ENCODE results near the gene MYL1.

Gene MYL1

DNA sequence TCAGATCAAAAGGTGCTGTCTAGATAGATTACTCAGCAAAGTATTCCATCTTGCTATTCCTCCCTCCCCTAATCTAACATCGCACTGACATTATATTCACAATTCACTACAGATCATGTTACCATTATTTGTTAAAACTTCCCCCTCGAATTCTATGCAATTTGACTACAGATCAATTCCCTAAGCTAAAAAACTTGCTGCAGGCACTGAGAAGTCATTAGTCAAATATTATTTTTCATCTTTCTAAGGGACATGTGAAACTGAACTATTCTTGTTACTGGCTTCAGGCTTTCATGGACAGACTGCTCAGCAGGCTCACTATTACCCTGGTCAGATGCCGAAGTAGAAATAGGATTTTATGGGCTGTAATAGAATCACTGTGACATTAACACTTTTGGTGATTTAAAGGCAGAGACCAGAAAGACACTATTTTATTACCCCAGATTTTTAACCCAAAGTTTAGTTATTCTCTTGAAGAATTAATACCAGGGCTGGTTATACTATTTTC lies 15.1 kb downstream of the MYL1 start (continued):
- TF ChIP-seq, protein P1, sequence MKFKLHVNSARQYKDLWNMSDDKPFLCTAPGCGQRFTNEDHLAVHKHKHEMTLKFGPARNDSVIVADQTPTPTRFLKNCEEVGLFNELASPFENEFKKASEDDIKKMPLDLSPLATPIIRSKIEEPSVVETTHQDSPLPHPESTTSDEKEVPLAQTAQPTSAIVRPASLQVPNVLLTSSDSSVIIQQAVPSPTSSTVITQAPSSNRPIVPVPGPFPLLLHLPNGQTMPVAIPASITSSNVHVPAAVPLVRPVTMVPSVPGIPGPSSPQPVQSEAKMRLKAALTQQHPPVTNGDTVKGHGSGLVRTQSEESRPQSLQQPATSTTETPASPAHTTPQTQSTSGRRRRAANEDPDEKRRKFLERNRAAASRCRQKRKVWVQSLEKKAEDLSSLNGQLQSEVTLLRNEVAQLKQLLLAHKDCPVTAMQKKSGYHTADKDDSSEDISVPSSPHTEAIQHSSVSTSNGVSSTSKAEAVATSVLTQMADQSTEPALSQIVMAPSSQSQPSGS (tag by site-specific recombination; IDR thresholded peaks at IDR 0.05; ENCODE audit: low read depth) = no peak
- TF ChIP-seq GLI2 (tag by site-specific recombination; IDR thresholded peaks at IDR 0.05; ENCODE audit: borderline replicate concordance, low read depth) = no peak
- TF ChIP-seq ZSCAN30 (tag by site-specific recombination; IDR thresholded peaks at IDR 0.05) = no peak

DNA sequence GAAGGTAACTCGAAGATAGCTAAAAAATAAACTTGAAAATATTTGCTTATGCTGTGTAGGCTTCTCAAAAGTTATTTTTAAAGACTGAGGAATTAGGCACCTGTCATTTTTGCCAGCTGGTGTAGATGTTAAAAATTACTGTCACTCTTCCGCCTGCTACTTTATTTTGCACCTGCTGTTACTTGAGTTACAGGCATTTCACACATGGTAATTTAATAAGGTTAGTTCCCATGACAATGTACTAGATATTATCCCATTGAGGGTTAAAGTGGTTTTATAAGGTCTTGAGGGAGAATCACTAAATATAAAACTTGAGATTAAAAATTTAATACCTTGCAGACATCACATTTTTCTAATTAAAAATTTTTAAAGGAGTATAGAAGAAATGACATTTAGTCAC lies 26.6 kb downstream of the MYL1 start:
- H3K9me3 ChIP-seq (ENCODE audit: control insufficient read depth, insufficient read depth, low read depth, low read length) = no peaks in the 10 kb centered on the region
- TF ChIP-seq ZNF311 (tag by site-specific recombination; IDR thresholded peaks at IDR 0.05; ENCODE audit: borderline replicate concordance) (no peak), SP7 (tag by site-specific recombination; IDR thresholded peaks at IDR 0.05) (no peak), ZNF701 (tag by site-specific recombination; IDR thresholded peaks at IDR 0.05) (no peak), GLIS1 (tag by site-specific recombination; IDR thresholded peaks at IDR 0.05) (no peak), ZNF133 (tag by site-specific recombination; IDR thresholded peaks at IDR 0.05) (no peak), SCRT2 (tag by site-specific recombination; IDR thresholded peaks at IDR 0.05) (no peak), ZNF19 (tag by site-specific recombination; IDR thresholded peaks at IDR 0.05; ENCODE audit: low read depth) (no peak), ZNF416 (tag by site-specific recombination; IDR thresholded peaks at IDR 0.05) (no peak), ZNF223 (tag by site-specific recombination; IDR thresholded peaks at IDR 0.05) (no peak), ZSCAN23 (tag by site-specific recombination; IDR thresholded peaks at IDR 0.05) (no peak)
- TF ChIP-seq, protein P2, sequence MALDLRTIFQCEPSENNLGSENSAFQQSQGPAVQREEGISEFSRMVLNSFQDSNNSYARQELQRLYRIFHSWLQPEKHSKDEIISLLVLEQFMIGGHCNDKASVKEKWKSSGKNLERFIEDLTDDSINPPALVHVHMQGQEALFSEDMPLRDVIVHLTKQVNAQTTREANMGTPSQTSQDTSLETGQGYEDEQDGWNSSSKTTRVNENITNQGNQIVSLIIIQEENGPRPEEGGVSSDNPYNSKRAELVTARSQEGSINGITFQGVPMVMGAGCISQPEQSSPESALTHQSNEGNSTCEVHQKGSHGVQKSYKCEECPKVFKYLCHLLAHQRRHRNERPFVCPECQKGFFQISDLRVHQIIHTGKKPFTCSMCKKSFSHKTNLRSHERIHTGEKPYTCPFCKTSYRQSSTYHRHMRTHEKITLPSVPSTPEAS (tag by site-specific recombination; IDR thresholded peaks at IDR 0.05) = no peak
- TF ChIP-seq, protein P3, sequence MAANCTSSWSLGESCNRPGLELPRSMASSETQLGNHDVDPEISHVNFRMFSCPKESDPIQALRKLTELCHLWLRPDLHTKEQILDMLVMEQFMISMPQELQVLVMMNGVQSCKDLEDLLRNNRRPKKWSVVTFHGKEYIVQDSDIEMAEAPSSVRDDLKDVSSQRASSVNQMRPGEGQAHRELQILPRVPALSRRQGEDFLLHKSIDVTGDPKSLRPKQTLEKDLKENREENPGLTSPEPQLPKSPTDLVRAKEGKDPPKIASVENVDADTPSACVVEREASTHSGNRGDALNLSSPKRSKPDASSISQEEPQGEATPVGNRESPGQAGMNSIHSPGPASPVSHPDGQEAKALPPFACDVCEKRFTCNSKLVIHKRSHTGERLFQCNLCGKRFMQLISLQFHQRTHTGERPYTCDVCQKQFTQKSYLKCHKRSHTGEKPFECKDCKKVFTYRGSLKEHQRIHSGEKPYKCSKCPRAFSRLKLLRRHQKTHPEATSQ (tag by site-specific recombination; IDR thresholded peaks at IDR 0.05) = no peak
- TF ChIP-seq, protein P4, sequence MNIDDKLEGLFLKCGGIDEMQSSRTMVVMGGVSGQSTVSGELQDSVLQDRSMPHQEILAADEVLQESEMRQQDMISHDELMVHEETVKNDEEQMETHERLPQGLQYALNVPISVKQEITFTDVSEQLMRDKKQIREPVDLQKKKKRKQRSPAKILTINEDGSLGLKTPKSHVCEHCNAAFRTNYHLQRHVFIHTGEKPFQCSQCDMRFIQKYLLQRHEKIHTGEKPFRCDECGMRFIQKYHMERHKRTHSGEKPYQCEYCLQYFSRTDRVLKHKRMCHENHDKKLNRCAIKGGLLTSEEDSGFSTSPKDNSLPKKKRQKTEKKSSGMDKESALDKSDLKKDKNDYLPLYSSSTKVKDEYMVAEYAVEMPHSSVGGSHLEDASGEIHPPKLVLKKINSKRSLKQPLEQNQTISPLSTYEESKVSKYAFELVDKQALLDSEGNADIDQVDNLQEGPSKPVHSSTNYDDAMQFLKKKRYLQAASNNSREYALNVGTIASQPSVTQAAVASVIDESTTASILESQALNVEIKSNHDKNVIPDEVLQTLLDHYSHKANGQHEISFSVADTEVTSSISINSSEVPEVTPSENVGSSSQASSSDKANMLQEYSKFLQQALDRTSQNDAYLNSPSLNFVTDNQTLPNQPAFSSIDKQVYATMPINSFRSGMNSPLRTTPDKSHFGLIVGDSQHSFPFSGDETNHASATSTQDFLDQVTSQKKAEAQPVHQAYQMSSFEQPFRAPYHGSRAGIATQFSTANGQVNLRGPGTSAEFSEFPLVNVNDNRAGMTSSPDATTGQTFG (tag by site-specific recombination; IDR thresholded peaks at IDR 0.05; ENCODE audit: borderline replicate concordance) = no peak
- TF ChIP-seq, protein P5, sequence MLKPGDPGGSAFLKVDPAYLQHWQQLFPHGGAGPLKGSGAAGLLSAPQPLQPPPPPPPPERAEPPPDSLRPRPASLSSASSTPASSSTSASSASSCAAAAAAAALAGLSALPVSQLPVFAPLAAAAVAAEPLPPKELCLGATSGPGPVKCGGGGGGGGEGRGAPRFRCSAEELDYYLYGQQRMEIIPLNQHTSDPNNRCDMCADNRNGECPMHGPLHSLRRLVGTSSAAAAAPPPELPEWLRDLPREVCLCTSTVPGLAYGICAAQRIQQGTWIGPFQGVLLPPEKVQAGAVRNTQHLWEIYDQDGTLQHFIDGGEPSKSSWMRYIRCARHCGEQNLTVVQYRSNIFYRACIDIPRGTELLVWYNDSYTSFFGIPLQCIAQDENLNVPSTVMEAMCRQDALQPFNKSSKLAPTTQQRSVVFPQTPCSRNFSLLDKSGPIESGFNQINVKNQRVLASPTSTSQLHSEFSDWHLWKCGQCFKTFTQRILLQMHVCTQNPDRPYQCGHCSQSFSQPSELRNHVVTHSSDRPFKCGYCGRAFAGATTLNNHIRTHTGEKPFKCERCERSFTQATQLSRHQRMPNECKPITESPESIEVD (tag by site-specific recombination; IDR thresholded peaks at IDR 0.05) = no peak
- no peaks in the 10 kb centered on the region for H3K4me1 ChIP-seq (ENCODE audit: control insufficient read depth, insufficient read depth, low read length)
- no peaks in the 10 kb centered on the region for H3K36me3 ChIP-seq (ENCODE audit: control insufficient read depth in 2 of 2, insufficient read depth in 1 of 2, low read length in 2 of 2)
- H3K4me3 ChIP-seq (ENCODE audit: low read depth, low read length) = no peak overlapping the region
- H3K27ac ChIP-seq (ENCODE audit: extremely low read depth, low read depth, low read length) = no peak overlapping the region
- ChIA-PET POLR2A (no interaction called here), CTCF (interaction anchor here (0.9 kb wide), 1 partner anchor 21 kb away, joined by 3 read pairs; no protein-coding TSS in a partner anchor)
